ENCODE data around the gene CHKB. TPM values are rescaled to one million over a fixed set of nuclear protein-coding genes. Genes with fewer than 3 reads are reported as not detected.

Gene CHKB
- polyA plus RNA-seq, 1 donor: 106 TPM

- Histone ChIP-seq H3K4me3 (ENCODE audit: low read length) (no peak overlapping the region), H3K4me1 (ENCODE audit: control insufficient read depth, insufficient read depth, low read length) (no peaks in the 10 kb centered on the region), H3K27ac (ENCODE audit: low read length) (no peak overlapping the region), H3K36me3 (ENCODE audit: control insufficient read depth, insufficient read depth, low read length) (no peaks in the 10 kb centered on the region), H3K9me3 (ENCODE audit: control insufficient read depth, low read depth, low read length) (no peaks in the 10 kb centered on the region), H3K27me3 (ENCODE audit: control insufficient read depth, insufficient read depth, low read length) (peaks cover 75% of the 10 kb centered on the region)
- no peak for DNase-seq
- WGBS (ENCODE audit: insufficient coverage, low lambda C conversion rate): no CpG with 5 or more reads among the region's 20 CpGs
Observed at GRCh38 chr22:50605613-50606074, 23.0 kb upstream of the CHKB start.

GRCh38 chr22:50605002-50605612 lies 22.5 kb upstream of the CHKB start:
- Histone ChIP-seq H3K27ac (ENCODE audit: low read length) (no peak overlapping the region), H3K9me3 (ENCODE audit: control insufficient read depth, low read depth, low read length) (no peaks in the 10 kb centered on the region), H3K36me3 (ENCODE audit: control insufficient read depth, insufficient read depth, low read length) (no peaks in the 10 kb centered on the region), H3K4me1 (ENCODE audit: control insufficient read depth, insufficient read depth, low read length) (no peaks in the 10 kb centered on the region), H3K4me3 (ENCODE audit: low read length) (no peak overlapping the region), H3K27me3 (ENCODE audit: control insufficient read depth, insufficient read depth, low read length) (peaks cover 69% of the 10 kb centered on the region)
- no peak for DNase-seq
- WGBS (ENCODE audit: insufficient coverage, low lambda C conversion rate): no CpG with 5 or more reads among the region's 23 CpGs

GRCh38 chr22:50604256-50605001 lies 21.8 kb upstream of the CHKB start:
- Histone ChIP-seq H3K27me3 (ENCODE audit: control insufficient read depth, insufficient read depth, low read length) (peaks cover 70% of the 10 kb centered on the region), H3K4me1 (ENCODE audit: control insufficient read depth, insufficient read depth, low read length) (no peaks in the 10 kb centered on the region), H3K9me3 (ENCODE audit: control insufficient read depth, low read depth, low read length) (peaks cover 5% of the 10 kb centered on the region), H3K27ac (ENCODE audit: low read length) (no peak overlapping the region), H3K36me3 (ENCODE audit: control insufficient read depth, insufficient read depth, low read length) (no peaks in the 10 kb centered on the region), H3K4me3 (ENCODE audit: low read length) (no peak overlapping the region)
- DNase-seq: no peak
- WGBS (ENCODE audit: insufficient coverage, low lambda C conversion rate): no CpG with 5 or more reads among the region's 103 CpGs

GRCh38 chr22:50603511-50604255 lies 21.0 kb upstream of the CHKB start:
- no CpG with 5 or more reads among the region's 70 CpGs for WGBS (ENCODE audit: insufficient coverage, low lambda C conversion rate)
- H3K27me3 ChIP-seq (ENCODE audit: control insufficient read depth, insufficient read depth, low read length): peaks cover 72% of the 10 kb centered on the region
- peaks cover 5% of the 10 kb centered on the region for H3K9me3 ChIP-seq (ENCODE audit: control insufficient read depth, low read depth, low read length)
- no peak overlapping the region for H3K4me3 ChIP-seq (ENCODE audit: low read length)
- no peak overlapping the region for H3K27ac ChIP-seq (ENCODE audit: low read length)
- H3K36me3 ChIP-seq (ENCODE audit: control insufficient read depth, insufficient read depth, low read length): no peaks in the 10 kb centered on the region
- no peaks in the 10 kb centered on the region for H3K4me1 ChIP-seq (ENCODE audit: control insufficient read depth, insufficient read depth, low read length)
- DNase-seq: no peak

- Histone ChIP-seq H3K27ac (ENCODE audit: low read length) (no peak overlapping the region), H3K9me3 (ENCODE audit: control insufficient read depth, low read depth, low read length) (peaks cover 5% of the 10 kb centered on the region), H3K36me3 (ENCODE audit: control insufficient read depth, insufficient read depth, low read length) (no peaks in the 10 kb centered on the region), H3K4me1 (ENCODE audit: control insufficient read depth, insufficient read depth, low read length) (no peaks in the 10 kb centered on the region), H3K4me3 (ENCODE audit: low read length) (no peak overlapping the region), H3K27me3 (ENCODE audit: control insufficient read depth, insufficient read depth, low read length) (peaks cover 67% of the 10 kb centered on the region)
- DNase-seq: no peak
- WGBS (ENCODE audit: insufficient coverage, low lambda C conversion rate): no CpG with 5 or more reads among the region's 2 CpGs
Observed at GRCh38 chr22:50602338-50602700, 19.7 kb upstream of the CHKB start.

- Histone ChIP-seq H3K4me3 (ENCODE audit: low read length) (no peak overlapping the region), H3K4me1 (ENCODE audit: control insufficient read depth, insufficient read depth, low read length) (no peaks in the 10 kb centered on the region), H3K27me3 (ENCODE audit: control insufficient read depth, insufficient read depth, low read length) (peaks cover 67% of the 10 kb centered on the region), H3K27ac (ENCODE audit: low read length) (no peak overlapping the region), H3K36me3 (ENCODE audit: control insufficient read depth, insufficient read depth, low read length) (no peaks in the 10 kb centered on the region), H3K9me3 (ENCODE audit: control insufficient read depth, low read depth, low read length) (peaks cover 5% of the 10 kb centered on the region)
- no peak for DNase-seq
- WGBS (ENCODE audit: insufficient coverage, low lambda C conversion rate): no CpG with 5 or more reads among the region's 12 CpGs
Observed at GRCh38 chr22:50601669-50602337, 19.2 kb upstream of the CHKB start.

- H3K4me3 ChIP-seq (ENCODE audit: low read length): peak overlapping the region; percentile 10
- DNase-seq: no peak
- H3K27me3 ChIP-seq (ENCODE audit: control insufficient read depth, insufficient read depth, low read length): peaks cover 63% of the 10 kb centered on the region
- no peaks in the 10 kb centered on the region for H3K36me3 ChIP-seq (ENCODE audit: control insufficient read depth, insufficient read depth, low read length)
- no peaks in the 10 kb centered on the region for H3K4me1 ChIP-seq (ENCODE audit: control insufficient read depth, insufficient read depth, low read length)
- H3K27ac ChIP-seq (ENCODE audit: low read length): no peak overlapping the region
- H3K9me3 ChIP-seq (ENCODE audit: control insufficient read depth, low read depth, low read length): peaks cover 5% of the 10 kb centered on the region
- WGBS (ENCODE audit: insufficient coverage, low lambda C conversion rate): no CpG with 5 or more reads among the region's 52 CpGs
Observed at GRCh38 chr22:50600967-50601668, 18.5 kb upstream of the CHKB start.

- no peaks in the 10 kb centered on the region for H3K4me1 ChIP-seq (ENCODE audit: control insufficient read depth, insufficient read depth, low read length)
- WGBS (ENCODE audit: insufficient coverage, low lambda C conversion rate): no CpG with 5 or more reads among the region's 61 CpGs
- H3K27ac ChIP-seq (ENCODE audit: low read length): no peak within 1 kb of the TSS
- peaks cover 5% of the 10 kb centered on the region for H3K9me3 ChIP-seq (ENCODE audit: control insufficient read depth, low read depth, low read length)
- no peak for DNase-seq
- H3K27me3 ChIP-seq (ENCODE audit: control insufficient read depth, insufficient read depth, low read length): peaks cover 57% of the 10 kb centered on the region
- peak within 1 kb of the TSS; percentile 10 for H3K4me3 ChIP-seq (ENCODE audit: low read length)
- H3K36me3 ChIP-seq (ENCODE audit: control insufficient read depth, insufficient read depth, low read length): no peaks in the 10 kb centered on the region
Observed at GRCh38 chr22:50600538-50600937, 17.9 kb upstream of the CHKB start, which contains the start of gene MAPK8IP2. Gene MAPK8IP2 (plus strand): TSS chr22:50600793. CDS start chr22:50600819, 26 bp downstream.

- Histone ChIP-seq H3K9me3 (ENCODE audit: control insufficient read depth, low read depth, low read length) (peaks cover 5% of the 10 kb centered on the region), H3K27ac (ENCODE audit: low read length) (no peak overlapping the region), H3K4me3 (ENCODE audit: low read length) (no peak overlapping the region), H3K4me1 (ENCODE audit: control insufficient read depth, insufficient read depth, low read length) (no peaks in the 10 kb centered on the region), H3K27me3 (ENCODE audit: control insufficient read depth, insufficient read depth, low read length) (peaks cover 51% of the 10 kb centered on the region), H3K36me3 (ENCODE audit: control insufficient read depth, insufficient read depth, low read length) (no peaks in the 10 kb centered on the region)
- no peak for DNase-seq
- no CpG with 5 or more reads among the region's 52 CpGs for WGBS (ENCODE audit: insufficient coverage, low lambda C conversion rate)
Observed at GRCh38 chr22:50599816-50600455, 17.3 kb upstream of the CHKB start.

Measured in large intestine (tissue), 3 donors.